Mesendoderm (in vitro differentiated cells): Measurements from ENCODE around the gene ZKSCAN1.

ENCODE experiments used
- DNase-seq: peaks from one replicate; pipeline ENCODE4 v3.0.0; 2013
- H2AK5ac ChIP-seq: 2 replicates; pipeline ENCODE4 v1.6.1; 2013; ENCODE audit warnings: low read length, inconsistent platforms
- H2BK120ac ChIP-seq: 2 replicates; pipeline ENCODE4 v1.6.1; 2013; ENCODE audit warnings: low read depth, mild to moderate bottlenecking, low read length, moderate library complexity, mixed read lengths
- H2BK15ac ChIP-seq: replicated peaks from 2 replicates; pipeline ENCODE4 v1.6.1; 2013; ENCODE audit warnings: low read depth, mild to moderate bottlenecking, moderate library complexity
- H2BK5ac ChIP-seq: 2 replicates; pipeline ENCODE4 v1.6.1; 2013; ENCODE audit warnings: low read length, inconsistent platforms
- H3K18ac ChIP-seq: 2 replicates; pipeline ENCODE4 v1.6.1; 2013; ENCODE audit warnings: mild to moderate bottlenecking, low read length, mixed read lengths
- H3K23ac ChIP-seq: one replicate; pipeline ENCODE4 v1.6.1; 2013; ENCODE audit warnings: low read length
- H3K27ac ChIP-seq: 2 replicates; pipeline ENCODE4 v1.5.1; 2013; ENCODE audit warnings: low read depth, mild to moderate bottlenecking, inconsistent platforms, low read length, moderate library complexity
- H3K27me3 ChIP-seq: 2 replicates; pipeline ENCODE4 v1.6.1; 2013; ENCODE audit warnings: low read length, control low read depth, mild to moderate bottlenecking, inconsistent platforms; ENCODE audit not compliant: insufficient read depth, poor library complexity
- H3K36me3 ChIP-seq: 2 replicates; pipeline ENCODE4 v1.6.1; 2013; ENCODE audit warnings: low read length, inconsistent platforms; ENCODE audit not compliant: control insufficient read depth, insufficient read depth
- H3K4ac ChIP-seq: one replicate; pipeline ENCODE4 v1.6.1; 2013; ENCODE audit warnings: low read depth, mild to moderate bottlenecking, low read length, moderate library complexity
- H3K4me1 ChIP-seq: 2 replicates; pipeline ENCODE4 v1.6.1; 2013; ENCODE audit warnings: low read depth, low read length, inconsistent platforms; ENCODE audit not compliant: control insufficient read depth
- H3K4me2 ChIP-seq: 2 replicates; pipeline ENCODE4 v1.6.1; 2013; ENCODE audit warnings: low read length
- H3K4me3 ChIP-seq: 2 replicates; pipeline ENCODE4 v1.5.1; 2013; ENCODE audit warnings: mild to moderate bottlenecking, low read length
- H3K56ac ChIP-seq: one replicate; pipeline ENCODE4 v1.6.1; 2013; ENCODE audit warnings: low read length
- H3K79me1 ChIP-seq: 2 replicates; pipeline ENCODE4 v1.6.1; 2013; ENCODE audit warnings: low read length, inconsistent platforms
- H3K79me2 ChIP-seq: 2 replicates; pipeline ENCODE4 v1.6.1; 2013; ENCODE audit warnings: mild to moderate bottlenecking, low read length; ENCODE audit not compliant: control insufficient read depth, insufficient read depth
- H3K9ac ChIP-seq: 2 replicates; pipeline ENCODE4 v1.6.1; 2013; ENCODE audit warnings: low read length, inconsistent platforms
- H4K5ac ChIP-seq: one replicate; pipeline ENCODE4 v1.6.1; 2013; ENCODE audit warnings: low read length
- H4K8ac ChIP-seq: one replicate; pipeline ENCODE4 v1.6.1; 2013; ENCODE audit warnings: low read depth, mild to moderate bottlenecking, control low read depth, low read length, moderate library complexity
- WGBS: extraction: QIAGEN DNeasy Blood & Tissue Kit; methylation state at CpG from one replicate; pipeline ENCODE4 v1.1.7; 2013; ENCODE audit warnings: low lambda C conversion rate, missing lambda C conversion rate; ENCODE audit not compliant: insufficient coverage; ENCODE audit errors: extremely low coverage; 5-methylcytosine and 5-hydroxymethylcytosine counted together

Gene ZKSCAN1

DNA sequence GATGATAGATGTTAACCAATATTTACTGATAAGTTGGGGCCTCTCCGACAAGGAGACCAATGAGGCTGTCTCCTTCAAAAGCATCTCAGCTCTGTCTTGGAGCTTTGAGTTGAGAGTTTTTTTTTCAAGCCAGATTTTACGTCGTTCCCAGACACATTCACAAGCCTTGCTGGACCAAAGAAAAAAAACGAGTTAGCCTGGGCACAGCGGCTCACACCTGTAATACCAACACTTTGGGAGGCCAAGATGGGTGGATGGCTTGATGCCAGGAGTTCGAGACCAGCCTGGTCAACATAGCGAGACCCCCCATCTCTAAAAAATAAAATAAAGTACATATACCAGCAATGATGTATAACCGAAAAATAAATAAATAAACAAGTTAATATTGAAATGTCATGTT lies 20.6 kb upstream of the ZKSCAN1 start:
- H3K27ac ChIP-seq: no peak overlapping the region
- no peak overlapping the region for H3K18ac ChIP-seq
- H3K79me1 ChIP-seq: no peaks in the 10 kb centered on the region
- H3K9ac ChIP-seq: no peak overlapping the region
- H4K8ac ChIP-seq: no peak overlapping the region
- H3K79me2 ChIP-seq: no peaks in the 10 kb centered on the region
- H3K23ac ChIP-seq: no peak overlapping the region
- H3K4ac ChIP-seq: no peak overlapping the region
- no peaks in the 10 kb centered on the region for H3K4me1 ChIP-seq
- WGBS: no CpG with 5 or more reads among the region's 8 CpGs
- no peak overlapping the region for H2BK5ac ChIP-seq
- no peak overlapping the region for H4K5ac ChIP-seq
- H3K56ac ChIP-seq: no peak overlapping the region
- H3K27me3 ChIP-seq: no peaks in the 10 kb centered on the region
- H3K4me3 ChIP-seq: no peak overlapping the region
- H2BK120ac ChIP-seq: no peak overlapping the region
- H2AK5ac ChIP-seq: no peak overlapping the region
- no peak for DNase-seq
- H3K36me3 ChIP-seq: no peaks in the 10 kb centered on the region
- H2BK15ac ChIP-seq: no peak overlapping the region
- H3K4me2 ChIP-seq: no peak overlapping the region

DNA sequence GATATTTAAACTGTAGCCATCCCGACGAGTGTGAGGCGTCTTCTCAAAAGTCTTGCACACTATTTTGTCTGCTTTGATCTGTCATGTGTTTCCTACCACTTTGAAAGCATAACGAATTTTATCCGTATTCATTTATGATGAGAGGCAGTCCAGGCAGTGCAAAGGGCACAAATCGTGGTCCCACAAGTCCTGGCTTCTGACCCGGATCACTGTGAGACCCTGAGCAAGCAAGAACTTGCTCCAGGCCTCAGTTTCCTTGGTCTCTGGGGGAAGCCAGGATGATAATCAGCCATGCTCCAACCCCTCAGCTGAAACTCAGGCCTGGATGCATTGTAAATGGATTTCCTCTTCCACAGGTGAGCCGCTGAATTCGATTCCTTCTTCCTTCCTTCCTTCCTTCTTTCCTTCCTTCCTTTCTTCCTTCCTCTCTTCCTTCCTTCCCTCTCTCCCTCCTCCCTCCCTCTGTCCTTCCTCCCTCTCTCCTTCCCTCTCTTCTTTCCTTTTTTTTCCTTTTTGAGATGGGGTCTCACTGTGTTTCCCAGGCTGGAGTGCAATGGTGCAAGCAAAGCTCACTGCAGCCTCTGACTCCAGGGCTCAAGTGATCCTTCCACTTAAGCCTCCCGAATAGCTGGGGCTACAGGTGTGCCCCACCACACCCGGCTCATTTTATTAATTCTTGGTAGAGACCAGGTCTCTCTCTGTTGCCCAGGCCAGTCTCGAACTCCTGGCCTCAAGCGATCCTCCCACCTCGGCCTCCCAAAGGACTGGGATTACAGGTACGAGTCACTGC lies 18.4 kb upstream of the ZKSCAN1 start:
- no peak overlapping the region for H3K4me3 ChIP-seq
- no peak overlapping the region for H3K27ac ChIP-seq
- H2AK5ac ChIP-seq: no peak overlapping the region
- no peak overlapping the region for H3K23ac ChIP-seq
- H3K4me2 ChIP-seq: no peak overlapping the region
- no CpG with 5 or more reads among the region's 15 CpGs for WGBS
- no peak overlapping the region for H2BK120ac ChIP-seq
- H3K9ac ChIP-seq: no peak overlapping the region
- no peak overlapping the region for H3K18ac ChIP-seq
- no peak overlapping the region for H2BK5ac ChIP-seq
- H4K5ac ChIP-seq: no peak overlapping the region
- H3K36me3 ChIP-seq: no peaks in the 10 kb centered on the region
- H3K27me3 ChIP-seq: no peaks in the 10 kb centered on the region
- H3K4me1 ChIP-seq: no peaks in the 10 kb centered on the region
- H4K8ac ChIP-seq: no peak overlapping the region
- peak overlapping the region; percentile 56 for H3K56ac ChIP-seq
- DNase-seq: no peak
- H3K4ac ChIP-seq: peak overlapping the region; percentile 18
- no peaks in the 10 kb centered on the region for H3K79me1 ChIP-seq
- no peak overlapping the region for H2BK15ac ChIP-seq
- no peaks in the 10 kb centered on the region for H3K79me2 ChIP-seq

GRCh38 chr7:99997545-99998137 lies 17.8 kb upstream of the ZKSCAN1 start:
- Histone ChIP-seq H2AK5ac (no peak overlapping the region), H3K23ac (no peak overlapping the region), H3K9ac (peak overlapping the region; percentile 74), H3K27me3 (no peaks in the 10 kb centered on the region), H2BK120ac (no peak overlapping the region), H2BK5ac (no peak overlapping the region), H3K56ac (peak overlapping the region; percentile 90), H3K4me3 (peak overlapping the region; percentile 50), H3K4me2 (peak overlapping the region; percentile 9), H3K36me3 (no peaks in the 10 kb centered on the region), H4K8ac (peak overlapping the region; percentile 67), H3K4me1 (no peaks in the 10 kb centered on the region), H3K18ac (no peak overlapping the region), H3K27ac (no peak overlapping the region), H3K79me1 (no peaks in the 10 kb centered on the region), H2BK15ac (no peak overlapping the region), H3K4ac (peak overlapping the region; percentile 18), H4K5ac (peak overlapping the region; percentile 92), H3K79me2 (no peaks in the 10 kb centered on the region)
- DNase-seq: peak; percentile 76
- WGBS: no CpG with 5 or more reads among the region's 35 CpGs

GRCh38 chr7:100000239-100000638 lies 15.2 kb upstream of the ZKSCAN1 start:
- Histone ChIP-seq H3K4ac (no peak overlapping the region), H2BK120ac (no peak overlapping the region), H3K4me3 (no peak overlapping the region), H3K4me1 (no peaks in the 10 kb centered on the region), H3K18ac (no peak overlapping the region), H4K5ac (no peak overlapping the region), H3K9ac (no peak overlapping the region), H3K36me3 (no peaks in the 10 kb centered on the region), H2AK5ac (no peak overlapping the region), H3K27ac (no peak overlapping the region), H3K79me1 (no peaks in the 10 kb centered on the region), H2BK5ac (no peak overlapping the region), H3K56ac (no peak overlapping the region), H3K27me3 (no peaks in the 10 kb centered on the region), H4K8ac (no peak overlapping the region), H3K4me2 (no peak overlapping the region), H2BK15ac (no peak overlapping the region), H3K23ac (no peak overlapping the region), H3K79me2 (no peaks in the 10 kb centered on the region)
- DNase-seq: no peak
- no CpG with 5 or more reads among the region's 13 CpGs for WGBS

GRCh38 chr7:100003711-100004661 lies 11.4 kb upstream of the ZKSCAN1 start:
- no peak overlapping the region for H2AK5ac ChIP-seq
- WGBS: no CpG with 5 or more reads among the region's 14 CpGs
- no peak overlapping the region for H3K4ac ChIP-seq
- no peak overlapping the region for H3K23ac ChIP-seq
- no peak overlapping the region for H3K27ac ChIP-seq
- H3K9ac ChIP-seq: no peak overlapping the region
- no peak overlapping the region for H3K4me2 ChIP-seq
- H2BK15ac ChIP-seq: no peak overlapping the region
- no peak overlapping the region for H3K18ac ChIP-seq
- H3K79me2 ChIP-seq: no peaks in the 10 kb centered on the region
- no peak overlapping the region for H3K56ac ChIP-seq
- H4K8ac ChIP-seq: no peak overlapping the region
- H4K5ac ChIP-seq: no peak overlapping the region
- no peaks in the 10 kb centered on the region for H3K4me1 ChIP-seq
- H3K79me1 ChIP-seq: no peaks in the 10 kb centered on the region
- H3K4me3 ChIP-seq: no peak overlapping the region
- no peak overlapping the region for H2BK120ac ChIP-seq
- no peak overlapping the region for H2BK5ac ChIP-seq
- no peaks in the 10 kb centered on the region for H3K36me3 ChIP-seq
- DNase-seq: no peak
- H3K27me3 ChIP-seq: no peaks in the 10 kb centered on the region
